ENCODE measurements around the gene MACF1. TPM values are rescaled to one million over a fixed set of nuclear protein-coding genes. Genes with fewer than 3 reads are reported as not detected.

The MACF1 gene
- total RNA-seq, 6 donors from 2014 or later, result 359 to 1,160 (median 531) TPM

DNA sequence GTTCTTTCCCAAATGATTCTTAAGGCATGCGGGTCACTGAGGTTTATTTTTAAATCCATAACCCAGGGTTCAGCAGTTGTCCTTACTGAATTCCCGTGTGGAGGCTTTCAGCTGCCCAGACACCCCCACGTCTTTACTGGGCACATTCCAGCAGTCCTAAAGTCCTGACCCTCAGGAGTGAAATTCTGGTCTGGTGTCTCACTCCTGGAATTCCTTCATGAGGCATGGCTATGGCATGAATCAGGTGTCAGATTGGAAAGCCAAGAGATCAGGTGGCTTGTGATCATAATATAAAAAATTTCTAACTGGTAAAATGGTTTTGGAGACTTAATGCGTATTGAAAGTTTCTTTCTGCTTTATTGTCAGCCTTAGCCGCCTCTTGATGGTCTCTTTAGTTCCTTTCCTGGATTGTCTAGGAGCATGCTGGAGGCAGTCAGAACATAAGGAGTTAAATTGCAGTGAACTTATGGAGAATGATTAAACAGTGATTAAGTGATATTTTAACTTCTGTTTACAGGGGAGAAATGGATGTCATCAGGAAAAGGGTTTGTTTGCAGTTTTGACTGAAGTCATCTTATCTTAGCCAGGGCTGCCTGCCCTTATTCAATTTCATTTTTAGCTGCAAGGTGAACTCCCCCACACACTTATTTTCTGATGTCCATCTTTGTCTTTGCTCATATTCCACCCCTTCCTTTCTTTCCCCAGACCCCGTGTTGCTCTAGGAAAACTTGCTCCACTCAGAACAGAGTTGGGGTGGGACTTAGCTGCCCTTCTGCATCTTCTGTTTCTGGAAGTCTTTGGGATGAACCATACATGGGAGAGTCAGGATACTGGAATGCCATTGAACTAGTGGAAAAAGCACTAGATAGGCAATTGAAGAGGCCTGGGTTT, 25.7 kb upstream of the MACF1 start:
- H3K4me3 ChIP-seq, result no peak overlapping the region
- H3K27me3 ChIP-seq, result no peaks in the 10 kb centered on the region
- H3K36me3 ChIP-seq, result no peaks in the 10 kb centered on the region
- DNase-seq (no peak), ATAC-seq (ENCODE audit: low FRiP score in 2 of 2) (peak in 1 of 2 donors; percentile 72)
- no peaks in the 10 kb centered on the region for H3K9me3 ChIP-seq
- TF ChIP-seq POLR2A (IDR thresholded peaks at IDR 0.05) (no peak), POLR2AphosphoS5 (IDR thresholded peaks at IDR 0.05) (peak in 1 of 2 donors; percentile 22), EP300 (IDR thresholded peaks at IDR 0.05) (peak in 1 of 4 donors; percentile 20)
- TF ChIP-seq, protein P1, sequence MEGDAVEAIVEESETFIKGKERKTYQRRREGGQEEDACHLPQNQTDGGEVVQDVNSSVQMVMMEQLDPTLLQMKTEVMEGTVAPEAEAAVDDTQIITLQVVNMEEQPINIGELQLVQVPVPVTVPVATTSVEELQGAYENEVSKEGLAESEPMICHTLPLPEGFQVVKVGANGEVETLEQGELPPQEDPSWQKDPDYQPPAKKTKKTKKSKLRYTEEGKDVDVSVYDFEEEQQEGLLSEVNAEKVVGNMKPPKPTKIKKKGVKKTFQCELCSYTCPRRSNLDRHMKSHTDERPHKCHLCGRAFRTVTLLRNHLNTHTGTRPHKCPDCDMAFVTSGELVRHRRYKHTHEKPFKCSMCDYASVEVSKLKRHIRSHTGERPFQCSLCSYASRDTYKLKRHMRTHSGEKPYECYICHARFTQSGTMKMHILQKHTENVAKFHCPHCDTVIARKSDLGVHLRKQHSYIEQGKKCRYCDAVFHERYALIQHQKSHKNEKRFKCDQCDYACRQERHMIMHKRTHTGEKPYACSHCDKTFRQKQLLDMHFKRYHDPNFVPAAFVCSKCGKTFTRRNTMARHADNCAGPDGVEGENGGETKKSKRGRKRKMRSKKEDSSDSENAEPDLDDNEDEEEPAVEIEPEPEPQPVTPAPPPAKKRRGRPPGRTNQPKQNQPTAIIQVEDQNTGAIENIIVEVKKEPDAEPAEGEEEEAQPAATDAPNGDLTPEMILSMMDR (IDR thresholded peaks at IDR 0.05), result no peak
- WGBS, 2 donors, result 56% methylated on average over 6 of the region's 6 CpGs
- peak overlapping the region; percentile 59 to 71 (median 70) for H3K27ac ChIP-seq
- H3K4me1 ChIP-seq, result peaks cover 58 to 71% (median 67%) of the 10 kb centered on the region in 4 donors

DNA sequence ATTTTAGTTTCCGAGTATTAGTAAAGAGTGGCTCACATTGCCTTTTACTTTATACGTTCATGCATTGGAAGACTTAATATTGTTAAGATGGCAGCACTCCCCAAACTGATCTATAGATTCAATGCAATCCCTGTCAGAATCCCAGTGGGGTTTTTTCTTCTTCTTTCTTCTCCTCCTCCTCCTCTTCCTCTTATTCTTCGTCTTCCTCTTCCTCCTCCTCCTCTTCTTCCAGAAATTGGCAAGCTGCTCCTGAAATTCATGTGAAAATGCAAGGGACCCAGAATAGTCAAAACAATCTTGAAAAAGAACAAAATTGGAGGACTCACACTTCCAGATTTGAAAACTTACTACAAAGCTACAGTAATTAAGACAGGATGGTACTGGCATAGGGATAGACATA, 23.2 kb upstream of the MACF1 start:
- no peaks in the 10 kb centered on the region for H3K9me3 ChIP-seq
- TF ChIP-seq POLR2A (IDR thresholded peaks at IDR 0.05) (no peak), EP300 (IDR thresholded peaks at IDR 0.05) (no peak), POLR2AphosphoS5 (IDR thresholded peaks at IDR 0.05) (no peak)
- TF ChIP-seq, protein P1 (IDR thresholded peaks at IDR 0.05), result no peak
- peak overlapping the region in 2 of 4 donors; percentile 42 to 70 for H3K27ac ChIP-seq
- H3K36me3 ChIP-seq, result no peaks in the 10 kb centered on the region
- no peaks in the 10 kb centered on the region for H3K27me3 ChIP-seq
- DNase-seq (no peak), ATAC-seq (ENCODE audit: low FRiP score in 2 of 2) (no peak)
- 54 to 66% methylated on average over 3 of the region's 3 CpGs for WGBS, 2 donors
- H3K4me1 ChIP-seq, result peaks cover 60 to 72% (median 69%) of the 10 kb centered on the region in 4 donors
- H3K4me3 ChIP-seq, result no peak overlapping the region

DNA sequence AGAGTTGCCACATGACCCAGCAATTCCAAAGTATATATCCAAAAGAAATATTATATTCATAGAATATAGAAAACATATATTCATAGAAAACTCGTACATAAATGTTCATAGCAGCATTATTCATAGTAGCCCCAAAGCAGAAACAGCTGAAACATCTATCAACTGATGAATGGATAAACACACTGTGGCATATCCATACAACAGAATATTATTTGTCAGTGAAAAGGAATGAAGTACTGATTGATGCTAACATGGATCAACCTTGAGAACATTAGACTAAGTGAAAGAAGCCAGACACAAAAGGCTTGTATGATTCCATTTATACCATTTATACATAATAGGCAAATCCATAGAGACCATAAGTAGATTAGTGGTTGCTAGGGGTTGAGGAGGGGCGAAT, 21.7 kb upstream of the MACF1 start:
- TF ChIP-seq POLR2AphosphoS5 (IDR thresholded peaks at IDR 0.05) (no peak), POLR2A (IDR thresholded peaks at IDR 0.05) (no peak), EP300 (IDR thresholded peaks at IDR 0.05) (no peak)
- TF ChIP-seq, protein P1 (IDR thresholded peaks at IDR 0.05), result no peak
- ATAC-seq (ENCODE audit: low FRiP score in 2 of 2) (no peak), DNase-seq (no peak)
- Histone ChIP-seq H3K27ac (peak overlapping the region; percentile 70 to 83 (median 77)), H3K36me3 (no peaks in the 10 kb centered on the region), H3K4me1 (peaks cover 61 to 66% (median 65%) of the 10 kb centered on the region in 4 donors), H3K4me3 (no peak overlapping the region), H3K9me3 (no peaks in the 10 kb centered on the region), H3K27me3 (no peaks in the 10 kb centered on the region)
- WGBS, 2 donors, result 82 to 86% methylated on average over 2 of the region's 2 CpGs

DNA sequence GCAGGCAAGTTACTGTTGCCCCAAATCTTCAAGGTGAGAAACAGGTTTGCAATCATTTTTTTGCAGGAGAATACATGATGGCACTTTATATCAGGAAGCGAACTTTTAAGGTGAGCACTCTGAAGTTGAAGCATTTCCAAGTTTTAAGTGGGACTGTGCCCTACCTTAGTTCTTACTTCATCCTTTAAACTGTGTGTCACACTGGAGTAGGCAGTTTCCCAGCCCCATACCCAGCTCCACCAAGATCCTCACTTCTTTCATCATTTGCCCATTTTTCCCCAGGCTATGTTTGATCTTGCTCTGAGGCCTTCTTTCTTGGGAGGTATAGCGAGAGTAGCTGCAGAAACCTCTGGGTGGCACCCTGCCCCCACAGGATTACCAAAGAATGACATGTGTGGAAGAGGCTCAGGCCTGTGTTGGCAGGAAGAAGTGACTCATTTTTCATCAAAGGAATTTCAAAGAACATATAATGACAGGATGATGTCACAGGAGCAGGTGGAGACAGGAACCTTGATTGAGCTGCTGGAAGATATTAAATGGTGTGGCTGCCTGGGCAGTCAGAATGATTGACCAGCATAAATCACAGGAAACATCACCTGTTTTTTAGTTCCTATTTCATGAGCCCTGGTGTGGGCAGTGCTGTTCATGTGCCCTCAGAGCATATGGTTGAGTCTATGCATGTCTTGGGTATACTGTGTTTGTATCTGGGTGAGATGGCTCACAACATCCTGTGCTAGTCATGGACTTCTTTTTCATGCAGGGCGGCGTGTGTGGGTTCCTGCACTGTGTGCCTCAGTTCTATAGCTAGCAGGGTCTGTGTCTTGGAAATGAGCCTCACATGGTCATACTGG, 20.8 kb upstream of the MACF1 start:
- peak; percentile 69 to 90 for ATAC-seq (ENCODE audit: low FRiP score in 2 of 2)

More for the DNA sequence above, 20.8 kb upstream of the MACF1 start:
- WGBS, 2 donors, result 57 to 60% methylated on average over 4 of the region's 4 CpGs
- peak overlapping the region; percentile 70 to 83 (median 77) for H3K27ac ChIP-seq
- H3K36me3 ChIP-seq, result no peaks in the 10 kb centered on the region
- H3K4me1 ChIP-seq, result peaks cover 53 to 65% (median 61%) of the 10 kb centered on the region in 4 donors
- TF ChIP-seq EP300 (IDR thresholded peaks at IDR 0.05), result peak in 1 of 4 donors; percentile 12
- peak in 1 of 2 donors; percentile 51 for TF ChIP-seq POLR2AphosphoS5 (IDR thresholded peaks at IDR 0.05)
- TF ChIP-seq POLR2A (IDR thresholded peaks at IDR 0.05), result no peak
- TF ChIP-seq, protein P1 (IDR thresholded peaks at IDR 0.05), result peak; percentile 44 to 65 (median 57)
- H3K4me3 ChIP-seq, result no peak overlapping the region
- peak in 1 of 2 donors; percentile 76 for DNase-seq
- H3K27me3 ChIP-seq, result no peaks in the 10 kb centered on the region
- H3K9me3 ChIP-seq, result no peaks in the 10 kb centered on the region
